ENCODE results near the gene BPTF.
"Not testable (repeated sequence)": the region's sequence is repeated elsewhere in the genome, so short reads cannot be mapped to it uniquely, and the experiment has no call there.

BPTF gene

DNA sequence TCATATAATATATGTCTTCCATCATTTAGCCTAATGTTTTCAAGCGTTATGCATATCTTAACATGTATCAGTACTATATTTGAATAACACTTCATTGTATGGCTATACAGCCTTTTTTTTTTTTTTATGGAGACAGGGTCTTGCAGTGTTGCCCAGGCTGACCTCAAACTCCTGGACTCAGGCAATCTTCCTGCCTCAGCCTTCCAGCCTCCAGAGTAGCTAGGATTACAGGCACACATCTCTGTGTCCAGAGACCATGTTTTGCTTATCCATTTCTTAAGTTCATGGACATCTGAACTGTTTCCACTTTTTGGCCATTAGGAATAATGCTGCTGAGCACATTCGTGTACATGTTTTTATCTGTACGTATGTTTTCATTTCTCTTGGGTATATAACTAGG is 7.8 kb downstream of the BPTF start:
- no peak for DNase-seq (ENCODE audit: low read depth in 2 of 2)

DNA sequence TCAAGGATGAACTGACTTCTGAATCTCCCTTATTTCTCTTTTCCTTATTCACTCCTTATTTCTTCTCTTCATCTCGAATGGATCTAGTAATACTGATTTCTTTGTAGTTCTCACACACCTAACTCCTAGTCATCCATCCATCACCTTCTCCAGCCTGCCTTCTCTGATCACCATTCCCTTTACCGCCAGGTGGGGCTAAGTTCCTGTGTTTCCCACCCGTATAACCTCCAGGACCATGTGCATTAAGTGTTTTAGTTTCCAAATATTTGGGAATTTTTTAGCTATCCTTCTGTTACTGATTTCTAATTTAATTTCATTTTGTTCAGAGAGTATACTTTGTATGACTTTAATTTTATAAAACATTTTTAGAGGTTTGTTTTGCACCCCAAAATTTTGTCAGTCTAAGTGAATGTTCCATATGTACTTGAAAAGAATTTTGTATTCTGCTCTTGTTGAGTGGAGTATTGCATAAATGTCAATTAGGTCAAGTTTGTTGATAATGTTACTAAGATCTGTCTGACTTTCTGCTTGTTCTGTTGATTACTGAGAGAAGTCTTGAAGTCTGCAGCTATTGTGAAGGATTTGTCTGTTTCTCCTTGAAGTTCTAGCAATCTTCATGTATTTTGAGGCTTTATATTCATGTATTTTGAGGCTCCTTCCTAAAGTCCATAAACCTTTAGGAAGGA is 8.8 kb downstream of the BPTF start:
- no peak for DNase-seq (ENCODE audit: low read depth in 2 of 2)

DNA sequence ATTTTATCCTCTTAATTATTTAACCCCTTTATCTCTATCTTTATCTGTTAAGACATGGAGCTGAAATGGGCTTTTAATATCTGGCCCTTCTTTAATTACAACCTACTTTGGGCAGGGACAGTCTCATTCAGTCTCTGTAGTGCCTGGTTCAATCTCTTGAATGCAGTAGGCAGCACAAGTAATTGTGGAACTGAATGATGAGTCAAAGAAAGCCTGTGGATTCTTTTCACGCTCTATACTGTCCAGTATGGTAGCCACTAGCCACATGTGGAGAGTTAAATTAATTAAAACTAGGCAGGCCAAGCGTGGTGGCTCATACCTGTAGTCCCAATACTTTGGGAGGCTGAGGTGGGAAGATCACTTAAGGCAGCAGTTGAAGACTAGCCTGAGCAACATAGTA is 9.3 kb downstream of the BPTF start:
- no peak for DNase-seq (ENCODE audit: low read depth in 2 of 2)

- DNase-seq (ENCODE audit: low read depth in 2 of 2), result no peak
Measured at GRCh38 chr17:67836205-67836987, 11.1 kb downstream of the BPTF start.

DNA sequence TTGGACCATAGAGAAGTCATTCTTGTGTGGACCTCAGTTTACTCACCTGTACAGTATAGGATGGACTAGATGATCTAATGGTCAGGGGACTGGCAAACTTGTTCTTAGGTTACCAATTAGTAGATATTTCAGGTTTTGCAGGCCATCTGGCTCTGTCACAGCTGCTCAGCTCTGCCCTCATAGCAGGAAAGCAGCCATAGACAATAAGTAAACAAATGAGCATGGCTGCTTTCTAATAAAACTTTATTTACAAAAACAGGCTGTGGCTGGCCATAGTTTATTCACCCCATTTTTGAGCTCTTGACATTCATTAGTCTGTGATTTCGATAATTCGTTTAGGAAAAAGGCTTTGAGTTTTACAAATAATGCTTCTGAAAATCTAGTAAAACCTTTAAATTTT is 12.7 kb downstream of the BPTF start:
- DNase-seq (ENCODE audit: low read depth in 2 of 2), result no peak

GRCh38 chr17:67838538-67838937 is 13.2 kb downstream of the BPTF start:
- DNase-seq (ENCODE audit: low read depth in 2 of 2), result no peak

DNA sequence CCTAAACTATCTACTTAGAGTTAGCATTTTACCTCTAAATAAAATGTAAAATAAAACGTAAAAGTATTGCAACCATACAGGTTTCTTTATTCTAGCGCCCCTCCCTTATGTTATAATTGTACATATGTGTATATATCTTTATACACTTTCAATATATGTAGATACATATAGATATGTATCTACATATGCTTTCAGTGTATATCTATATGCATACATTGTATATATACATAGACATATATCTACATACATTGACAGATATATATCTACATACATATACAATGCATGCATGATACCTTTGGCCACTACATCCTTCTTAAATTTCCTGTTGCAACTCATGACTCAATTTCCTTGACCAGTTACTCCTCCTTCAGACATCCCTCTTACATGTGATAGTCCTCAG is 16.7 kb downstream of the BPTF start:
- no peak for DNase-seq (ENCODE audit: low read depth in 2 of 2)

DNA sequence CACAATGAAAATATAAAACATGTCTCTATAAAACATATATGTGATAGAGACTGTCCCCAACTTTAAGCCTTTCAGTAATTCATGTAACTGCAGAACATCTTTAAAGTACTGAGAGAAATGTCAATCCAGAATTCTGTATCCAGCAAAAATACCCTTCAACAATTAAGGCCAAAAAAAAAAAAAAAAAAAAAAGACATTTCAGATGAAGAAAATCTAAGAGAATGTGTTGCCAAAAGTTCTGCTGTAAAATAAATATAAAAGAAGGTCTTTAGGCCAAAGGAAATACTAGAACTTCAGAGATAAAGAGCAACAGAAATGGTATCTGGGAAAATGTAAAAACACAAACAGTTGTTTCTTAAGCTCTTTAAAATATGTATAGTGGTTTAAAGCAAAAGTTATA is 17.3 kb downstream of the BPTF start:
- no peak for DNase-seq (ENCODE audit: low read depth in 2 of 2)

GRCh38 chr17:67845374-67845773 is 20.1 kb downstream of the BPTF start:
- DNase-seq (ENCODE audit: low read depth in 2 of 2), result no peak

DNA sequence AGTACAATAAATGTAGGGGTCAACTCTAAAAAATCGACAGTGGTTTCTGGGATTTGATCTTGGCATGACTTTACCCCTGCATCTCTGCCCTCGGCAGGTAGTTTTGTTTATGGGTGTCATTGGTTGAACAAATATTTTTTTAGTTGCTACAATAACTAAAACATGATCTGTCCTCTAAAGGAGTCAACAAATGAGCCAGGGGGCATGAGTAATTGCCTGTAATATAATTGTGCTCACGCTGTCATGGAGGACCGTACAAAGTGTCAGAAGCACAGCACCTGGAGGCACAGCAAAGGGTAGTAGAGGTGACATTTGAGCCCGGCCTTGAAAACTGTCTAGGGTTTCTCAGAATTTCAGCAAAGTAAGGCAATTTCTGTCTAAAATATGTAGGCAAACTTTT is 22.9 kb downstream of the BPTF start:
- not testable (repeated sequence) for DNase-seq (ENCODE audit: low read depth in 2 of 2)

DNA sequence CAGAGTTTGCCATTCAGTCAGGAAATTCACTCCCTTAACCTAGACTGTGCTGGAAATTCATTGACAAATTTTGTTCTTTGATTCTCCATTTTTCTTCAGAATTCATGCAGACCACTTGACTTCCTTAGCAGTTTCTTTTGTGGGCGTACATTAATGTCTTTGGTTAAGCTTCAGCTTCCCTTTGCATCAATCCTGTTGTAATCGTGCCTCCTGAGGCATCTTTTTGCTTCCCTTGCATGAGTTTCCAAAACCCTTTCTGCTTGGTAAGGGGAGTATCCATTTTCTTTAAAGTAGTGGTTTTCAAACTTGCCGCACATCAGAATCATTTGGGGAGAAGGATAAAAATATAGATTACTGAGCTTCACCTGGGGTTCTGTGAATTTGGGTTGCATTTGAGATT is 23.5 kb downstream of the BPTF start:
- not testable (repeated sequence) for DNase-seq (ENCODE audit: low read depth in 2 of 2)

- no peak for DNase-seq (ENCODE audit: low read depth in 2 of 2)
Measured at GRCh38 chr17:67850991-67851631, 25.8 kb downstream of the BPTF start.

GRCh38 chr17:67853703-67854102 is 28.4 kb downstream of the BPTF start:
- DNase-seq (ENCODE audit: low read depth in 2 of 2), result no peak

DNA sequence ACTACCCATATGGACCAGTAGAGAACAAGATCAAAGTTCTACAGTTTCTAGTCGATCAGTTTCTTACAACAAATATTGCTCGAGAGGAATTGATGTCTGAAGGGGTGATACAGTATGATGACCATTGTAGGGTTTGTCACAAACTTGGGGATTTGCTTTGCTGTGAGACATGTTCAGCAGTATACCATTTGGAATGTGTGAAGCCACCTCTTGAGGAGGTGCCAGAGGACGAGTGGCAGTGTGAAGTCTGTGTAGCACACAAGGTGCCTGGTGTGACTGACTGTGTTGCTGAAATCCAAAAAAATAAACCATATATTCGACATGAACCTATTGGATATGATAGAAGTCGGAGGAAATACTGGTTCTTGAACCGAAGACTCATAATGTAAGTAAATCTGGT is 29.1 kb downstream of the BPTF start:
- no peak for DNase-seq (ENCODE audit: low read depth in 2 of 2)

- DNase-seq (ENCODE audit: low read depth in 2 of 2), result no peak
Measured at GRCh38 chr17:67855504-67856324, 30.4 kb downstream of the BPTF start.

- DNase-seq (ENCODE audit: low read depth in 2 of 2), result not testable (repeated sequence)
Measured at GRCh38 chr17:67856402-67856801, 31.1 kb downstream of the BPTF start.

DNA sequence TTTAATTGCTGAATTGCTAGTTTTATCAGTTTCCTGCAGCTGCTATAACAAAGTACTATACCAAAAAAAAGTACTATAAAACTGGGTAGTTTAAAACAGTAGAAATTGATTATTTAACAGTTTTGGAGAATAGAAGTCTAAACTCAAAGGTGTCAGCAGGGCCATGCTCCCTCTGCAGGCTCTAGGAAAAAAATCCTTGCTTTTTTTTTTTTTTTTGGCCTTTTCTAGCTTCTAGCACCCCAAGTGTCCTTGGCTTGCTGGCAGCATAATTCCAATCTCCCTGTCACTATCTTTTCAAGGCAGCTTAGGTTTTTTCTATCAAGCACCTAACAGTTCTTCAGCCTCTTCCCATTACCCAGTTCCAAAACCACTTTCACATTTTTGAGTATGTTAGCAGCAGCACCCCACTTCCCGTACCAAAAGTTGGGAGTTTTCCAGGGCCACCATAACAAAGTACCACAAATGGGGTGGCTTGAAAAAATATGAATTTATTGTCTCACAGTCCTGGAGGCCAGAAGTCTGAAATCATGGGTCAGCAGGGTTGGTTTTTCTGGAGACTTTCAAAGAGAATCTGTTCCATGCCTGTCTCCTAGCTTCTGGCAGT is 37.4 kb downstream of the BPTF start:
- DNase-seq (ENCODE audit: low read depth in 2 of 2), result no peak

GRCh38 chr17:67863624-67864247 is 38.4 kb downstream of the BPTF start:
- DNase-seq (ENCODE audit: low read depth in 2 of 2), result no peak

DNA sequence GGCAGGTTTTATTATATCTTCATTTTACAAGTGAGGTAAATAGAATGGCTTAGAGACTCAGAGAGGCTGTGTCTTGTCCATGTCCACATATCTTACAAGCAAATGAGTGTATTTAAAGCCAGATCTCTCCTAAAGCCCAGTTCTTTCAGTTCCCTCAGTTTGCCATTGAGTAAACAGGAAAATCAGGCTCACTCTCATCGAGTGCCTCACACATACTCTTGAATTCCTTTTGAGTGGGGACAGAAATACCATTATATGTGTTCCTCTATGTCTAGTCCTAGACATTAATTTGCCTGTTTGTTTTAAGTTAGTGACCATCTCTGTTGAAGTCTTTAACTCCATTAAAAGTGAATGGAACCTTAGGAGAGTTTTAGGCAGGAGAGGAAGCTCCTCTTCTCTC is 40.1 kb downstream of the BPTF start:
- DNase-seq (ENCODE audit: low read depth in 2 of 2), result no peak

GRCh38 chr17:67867591-67867990 is 42.3 kb downstream of the BPTF start:
- DNase-seq (ENCODE audit: low read depth in 2 of 2), result no peak

- no peak for DNase-seq (ENCODE audit: low read depth in 2 of 2)
Measured at GRCh38 chr17:67868176-67868575, 42.9 kb downstream of the BPTF start.

All from stimulated activated CD4-positive, alpha-beta T cell treated with anti-CD3 and anti-CD28 coated beads, Interleukin-1b, Interleukin-23, amount 100 ng/mL, for 4 hours (primary cell).